ENCODE data around the gene BECN2.
"Not testable (repeated sequence)": the region's sequence is repeated elsewhere in the genome, so short reads cannot be mapped to it uniquely, and the experiment has no call there.

Gene BECN2

DNA sequence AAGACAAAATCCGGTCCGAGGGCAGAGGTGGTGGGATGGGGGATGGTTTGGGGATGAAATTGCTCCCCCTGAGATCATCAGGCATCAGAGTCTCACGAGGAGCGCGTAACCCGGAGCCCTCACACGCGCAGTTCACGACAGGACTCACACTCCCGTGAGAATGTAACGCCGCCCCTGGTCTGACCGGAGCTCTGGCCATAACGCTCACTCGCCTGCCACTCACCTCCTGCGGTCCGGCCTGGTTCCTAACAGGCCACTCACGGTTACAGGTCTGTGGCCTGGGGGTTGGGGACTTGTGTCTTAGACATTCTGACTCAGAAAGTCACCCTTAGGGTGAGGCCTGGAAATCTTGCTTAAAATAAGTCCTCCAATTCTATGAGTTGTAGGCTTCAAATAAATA lies 21.5 kb downstream of the BECN2 start:
- no peak for DNase-seq (ENCODE audit: low spot score)

DNA sequence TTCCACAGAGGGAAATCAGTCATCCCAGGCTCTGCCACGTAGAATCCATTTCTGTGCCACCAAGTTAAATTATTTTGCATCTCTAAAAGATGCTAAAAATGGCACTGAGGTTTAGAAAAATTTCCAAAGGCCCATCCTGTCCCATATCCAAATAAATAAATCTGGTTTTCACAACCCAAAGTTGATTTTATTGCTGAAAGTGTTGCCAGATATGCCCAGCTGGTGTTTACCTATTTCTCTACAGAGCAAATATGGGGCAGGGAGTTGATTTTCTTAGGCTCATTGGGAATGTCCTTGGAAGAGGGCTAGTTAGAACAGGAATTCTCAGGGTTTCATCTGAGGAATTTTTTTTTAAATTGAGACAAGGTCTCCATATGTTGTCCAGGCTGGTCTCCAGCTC lies 22.4 kb downstream of the BECN2 start:
- no peak for DNase-seq (ENCODE audit: low spot score)

DNA sequence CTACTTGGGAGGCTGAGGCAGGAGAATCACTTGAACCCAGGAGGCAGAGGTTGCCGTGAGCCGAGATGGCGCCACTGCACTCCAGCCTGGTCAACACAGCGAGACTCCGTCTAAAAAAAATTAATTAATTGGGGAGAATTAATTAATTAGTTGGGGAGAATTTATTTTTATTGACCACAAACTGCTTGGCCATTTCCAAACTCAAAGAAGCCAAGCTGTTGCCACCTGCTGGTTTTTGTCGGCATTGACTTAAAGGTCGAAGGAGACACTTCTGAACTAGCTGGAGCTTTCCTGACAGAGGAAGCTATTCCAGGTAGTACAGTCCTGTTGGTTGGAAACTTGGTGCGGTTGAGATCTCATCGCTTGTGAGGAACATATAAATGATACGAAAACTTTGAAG lies 28.2 kb downstream of the BECN2 start:
- peak; percentile 24 for DNase-seq (ENCODE audit: low spot score)

DNA sequence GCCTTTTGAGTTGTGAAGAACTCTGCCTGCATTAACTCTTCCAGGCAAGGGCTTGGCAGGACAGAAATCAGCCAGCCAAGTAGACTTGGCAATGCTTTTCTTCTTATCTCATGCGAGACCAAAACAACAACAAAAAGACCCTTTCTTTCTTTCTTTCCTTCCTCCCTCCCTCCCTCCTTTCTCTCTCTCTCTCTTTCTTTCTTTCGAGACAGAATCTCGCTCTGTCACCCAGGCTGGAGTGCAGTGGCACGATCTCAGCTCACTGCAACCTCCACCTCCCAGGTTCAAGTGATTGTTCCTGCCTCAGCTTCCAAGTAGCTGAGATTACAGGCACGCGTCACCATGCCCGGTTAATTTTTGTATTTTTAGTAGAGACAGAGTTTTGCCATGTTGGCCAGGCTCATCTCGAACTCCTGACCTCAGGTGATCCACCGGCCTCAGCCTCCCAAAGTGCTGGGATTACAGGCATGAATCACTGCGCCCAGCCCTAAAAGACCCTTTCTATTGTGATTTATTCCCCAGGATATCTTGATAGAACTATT lies 30.9 kb downstream of the BECN2 start:
- not testable (repeated sequence) for DNase-seq (ENCODE audit: low spot score)

DNA sequence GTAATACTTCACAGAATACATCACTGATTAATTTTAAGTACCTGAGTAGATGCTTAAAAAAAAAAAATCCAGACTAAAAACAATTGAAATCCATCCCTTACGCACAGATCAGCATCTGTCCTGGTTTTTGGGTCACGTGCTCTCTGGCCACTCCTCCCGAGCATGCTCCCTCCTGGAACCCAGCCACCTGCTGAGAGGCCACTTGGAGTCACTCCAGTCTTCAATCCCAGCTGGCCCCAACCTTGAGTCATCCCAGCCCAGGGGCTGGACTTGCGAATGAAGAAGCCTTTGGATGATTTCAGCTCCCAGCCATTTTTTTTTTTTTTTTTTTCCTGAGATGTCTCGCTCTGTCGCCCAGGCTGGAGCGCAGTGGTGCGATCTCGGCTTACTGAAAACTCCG lies 32.5 kb downstream of the BECN2 start:
- no peak for DNase-seq (ENCODE audit: low spot score)

DNA sequence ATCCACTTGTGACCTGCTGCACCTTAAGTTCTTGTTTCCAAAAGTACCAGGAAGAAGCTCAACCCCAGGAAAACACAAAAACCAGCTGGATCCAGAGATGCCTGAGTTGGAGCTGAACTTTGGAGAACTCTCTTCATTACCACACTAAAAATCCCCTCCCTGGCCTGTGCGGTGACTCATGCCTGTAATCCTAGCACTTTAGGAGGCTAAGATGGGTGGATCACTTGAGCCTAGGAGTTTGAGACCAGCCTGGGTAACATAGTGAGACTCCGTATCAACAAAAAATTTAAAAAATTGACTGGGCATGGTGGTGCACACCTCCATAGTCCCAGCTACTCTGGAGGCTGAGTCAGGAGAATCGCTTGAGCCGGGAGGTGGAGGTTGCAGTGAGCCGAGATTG lies 35.2 kb downstream of the BECN2 start:
- DNase-seq (ENCODE audit: low spot score) = no peak

DNA sequence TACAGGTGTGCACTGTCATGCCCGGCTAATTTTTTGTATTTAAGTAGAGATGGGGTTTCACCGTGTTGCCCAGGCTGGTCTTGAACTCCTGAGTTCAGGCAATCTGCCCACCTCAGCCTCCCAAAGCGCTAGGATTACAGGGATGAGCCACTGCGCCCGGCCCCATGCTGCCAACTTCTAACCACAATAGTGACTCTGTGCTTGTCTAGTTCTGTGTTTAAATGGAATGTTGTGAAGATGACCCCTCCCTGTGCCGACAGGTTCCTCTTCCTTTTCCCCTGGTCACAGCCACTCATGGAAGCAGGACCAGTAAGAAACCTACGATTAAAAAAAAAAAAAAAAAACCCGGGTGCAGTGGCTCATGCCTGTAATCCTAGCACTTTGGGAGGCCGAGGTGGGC lies 36.6 kb downstream of the BECN2 start:
- DNase-seq (ENCODE audit: low spot score) = no peak

DNA sequence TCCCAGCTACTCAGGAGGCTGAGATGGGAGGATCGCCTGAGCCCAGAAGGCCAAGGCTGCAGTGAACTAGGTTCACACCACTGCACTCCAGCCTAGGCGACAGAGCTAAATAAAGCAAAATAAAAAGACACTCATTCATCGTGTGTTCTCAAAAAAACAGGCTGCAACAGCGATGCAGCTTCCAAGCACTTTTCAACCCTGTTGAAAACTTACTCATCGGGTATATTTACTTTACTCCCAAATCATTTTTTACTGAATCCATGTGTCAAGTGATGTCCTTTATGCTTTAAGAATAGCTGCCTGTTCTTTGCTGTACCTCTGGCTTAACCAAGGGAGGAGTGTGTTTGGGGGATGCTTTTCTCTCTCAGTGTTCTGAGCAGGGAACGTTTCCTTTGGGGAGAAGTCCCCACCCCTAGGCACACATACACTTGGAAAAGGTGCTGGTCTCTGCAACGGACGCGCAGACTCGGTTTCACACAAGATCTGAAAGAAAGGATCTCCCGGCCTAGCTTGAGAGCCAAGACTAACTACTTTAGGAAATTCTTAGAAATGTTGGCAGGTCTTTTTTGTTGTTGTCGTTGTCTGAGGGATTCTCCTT lies 39.9 kb downstream of the BECN2 start:
- DNase-seq (ENCODE audit: low spot score) = no peak

DNA sequence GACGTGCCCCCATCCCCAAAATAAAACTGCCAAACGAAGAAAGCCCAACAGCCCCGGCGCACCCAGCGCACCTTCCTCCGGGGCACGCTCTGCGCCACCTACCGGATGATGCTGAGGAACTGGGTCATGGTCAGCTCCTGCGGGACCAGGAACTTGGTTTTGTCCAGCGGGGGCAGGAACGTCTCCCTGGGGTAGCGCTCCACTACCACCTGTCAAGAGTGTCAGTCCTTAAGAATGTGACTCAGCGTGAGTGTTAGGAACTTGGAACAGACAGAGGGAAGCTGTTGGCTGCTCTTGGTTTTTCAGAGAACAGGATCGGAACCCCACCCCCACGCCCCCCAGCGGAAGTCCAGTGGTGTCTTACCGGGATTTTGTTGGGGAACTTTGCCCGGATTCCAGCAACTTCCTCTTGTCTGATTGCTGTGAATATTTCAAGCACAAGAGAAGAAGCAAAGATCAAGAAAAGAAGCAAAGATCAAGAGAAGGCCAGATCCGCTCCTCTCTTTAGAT lies 40.9 kb downstream of the BECN2 start:
- peak; percentile 41 for DNase-seq (ENCODE audit: low spot score)

DNA sequence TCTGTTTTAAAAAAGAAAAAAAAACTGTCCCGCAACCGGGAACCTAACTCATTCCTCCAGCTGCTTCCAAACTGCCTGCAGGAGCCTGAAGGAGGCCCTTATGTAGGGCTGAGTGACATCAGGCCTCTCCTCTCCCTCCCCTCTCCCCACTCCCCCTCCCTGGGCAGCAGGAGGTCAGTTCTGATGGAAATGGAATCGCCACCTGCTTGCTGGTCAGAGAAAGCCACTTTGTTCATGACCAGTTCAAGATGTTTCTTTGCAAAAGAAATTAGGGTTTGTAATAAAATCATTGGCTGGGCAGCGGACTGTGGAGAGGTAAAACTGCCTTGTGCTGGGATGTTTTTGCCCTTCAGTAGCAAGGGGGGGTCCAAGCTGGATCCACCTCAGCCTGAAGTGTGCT lies 41.5 kb downstream of the BECN2 start, which contains the start of gene MAP1LC3C:
MAP1LC3C (minus strand) TSS at position 73 of the 400 bp plus-strand sequence. CDS start 90 bp downstream, outside the sequence.
- DNase-seq (ENCODE audit: low spot score) = no peak

DNA sequence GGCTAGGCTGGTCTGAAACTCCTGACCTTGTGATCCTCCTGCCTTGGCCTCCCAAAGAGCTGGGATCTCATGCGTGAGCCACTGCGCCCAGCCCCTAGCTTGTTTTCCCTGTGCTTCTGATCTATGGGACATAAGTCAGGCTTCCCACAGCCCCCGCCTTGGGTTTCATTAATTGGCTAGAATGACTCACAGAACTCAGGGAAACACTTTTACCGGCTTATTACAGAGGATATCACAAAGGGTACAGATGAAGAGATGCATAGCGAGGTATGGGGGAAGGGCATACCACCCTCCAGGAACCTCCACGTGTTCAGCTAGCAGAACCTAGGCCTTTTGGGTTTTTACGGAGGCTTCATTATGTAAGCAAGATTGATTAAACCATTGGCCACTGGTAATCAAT lies 42.9 kb downstream of the BECN2 start:
- DNase-seq (ENCODE audit: low spot score) = no peak

DNA sequence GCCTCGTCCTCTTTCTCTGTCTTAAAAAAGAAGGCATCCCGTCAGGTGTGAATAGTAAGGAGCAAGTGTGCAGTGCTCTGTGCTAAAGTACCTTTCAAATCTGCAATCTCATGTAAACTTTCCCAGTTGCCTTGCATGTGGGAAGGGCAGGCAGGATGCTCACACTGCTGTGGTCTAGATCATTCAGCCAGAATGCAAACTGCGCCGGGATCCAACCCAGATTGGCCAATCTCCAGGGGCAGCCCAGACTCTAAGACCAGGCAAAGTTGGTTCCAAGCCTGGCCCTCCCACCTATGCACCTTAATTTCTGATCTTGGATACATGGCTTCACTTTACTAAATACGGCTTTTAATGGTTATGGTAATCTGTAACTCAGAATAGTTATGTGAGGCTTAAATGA lies 44.5 kb downstream of the BECN2 start:
- no peak for DNase-seq (ENCODE audit: low spot score)

DNA sequence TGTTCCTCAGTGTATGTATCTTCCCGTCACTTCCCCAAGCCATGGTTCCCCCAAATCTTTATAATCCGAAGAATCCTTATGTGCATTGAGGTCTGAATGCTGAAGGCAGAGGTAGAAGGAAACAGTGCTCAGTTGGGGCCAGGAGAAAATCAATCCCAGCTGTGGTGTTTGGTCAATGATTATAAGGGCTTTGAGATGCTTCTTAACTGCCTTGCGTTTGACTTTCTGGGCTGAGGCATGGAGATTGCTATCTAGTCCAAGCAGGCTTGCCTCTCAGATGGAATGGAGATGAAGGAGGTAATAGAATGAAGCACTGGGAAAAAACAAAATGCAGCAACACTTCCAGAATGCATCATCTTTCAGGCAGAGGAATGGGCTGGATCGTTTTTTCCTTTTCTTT lies 44.9 kb downstream of the BECN2 start:
- DNase-seq (ENCODE audit: low spot score) = no peak

DNA sequence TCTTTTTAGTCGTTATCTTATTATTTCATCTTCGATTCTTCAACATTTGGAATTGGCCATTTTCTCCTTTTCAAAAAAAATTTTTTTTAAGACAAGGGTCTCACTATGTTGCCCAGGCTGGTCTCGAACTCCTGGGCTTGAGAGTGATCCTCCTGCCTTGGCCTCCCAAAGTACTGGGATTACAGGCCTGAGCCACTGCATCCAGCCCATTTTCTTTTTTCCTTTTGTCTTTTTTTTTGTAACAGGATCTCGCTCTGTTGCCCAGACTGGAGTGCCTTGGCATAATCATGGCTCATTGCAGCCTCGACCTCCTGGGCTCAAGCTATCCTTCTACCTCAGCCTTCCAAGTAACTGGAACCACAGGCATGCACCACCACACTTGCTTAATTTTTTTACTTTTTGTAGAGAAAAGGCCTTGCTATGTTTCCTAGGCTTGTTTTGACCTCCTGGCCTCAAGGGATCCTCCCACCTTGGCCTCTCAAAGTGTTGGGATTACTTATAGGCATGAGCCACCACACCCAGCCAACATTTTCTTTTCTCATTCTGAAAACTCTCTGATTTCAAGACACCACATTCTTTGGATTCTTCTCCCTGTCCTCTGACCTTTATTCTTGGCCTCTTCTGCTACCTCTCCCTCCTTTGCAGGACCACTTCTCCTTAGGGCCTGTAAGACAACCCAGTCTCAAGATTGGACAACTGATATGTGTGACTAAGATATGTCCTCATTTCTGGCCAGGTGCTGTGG lies 47.4 kb downstream of the BECN2 start:
- DNase-seq (ENCODE audit: low spot score) = no peak

DNA sequence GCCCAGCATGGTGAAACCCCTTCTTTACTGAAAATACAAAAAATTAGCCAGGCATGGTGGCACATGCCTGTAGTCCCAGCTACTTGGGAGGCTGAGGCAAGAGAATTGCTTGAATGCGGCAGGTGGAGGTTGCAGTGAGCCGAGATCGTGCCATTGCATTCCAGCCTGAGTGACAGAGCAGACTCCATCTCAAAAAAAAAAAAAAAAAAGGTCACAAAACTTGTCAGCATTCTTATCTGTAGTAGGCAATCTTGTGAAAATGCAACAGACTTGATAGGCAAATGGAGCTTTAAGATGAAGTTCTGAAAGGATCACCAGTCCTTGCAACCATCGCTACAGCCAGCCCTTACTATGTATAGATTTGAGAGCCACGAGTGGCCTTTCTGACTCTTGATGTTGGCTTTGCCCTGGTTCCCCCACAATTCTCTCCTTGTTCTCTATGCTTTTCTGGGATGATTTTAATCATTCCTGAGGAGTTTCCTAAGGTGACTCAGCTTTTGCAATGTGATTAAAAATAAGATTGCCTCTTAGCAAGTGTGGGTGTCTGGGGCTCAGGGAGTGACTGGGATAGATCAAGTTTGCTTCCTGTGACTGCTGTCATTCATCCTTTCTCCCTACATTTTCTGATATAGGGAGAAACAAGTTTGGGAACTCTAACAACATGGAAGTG lies 48.4 kb downstream of the BECN2 start:
- DNase-seq (ENCODE audit: low spot score) = no peak

DNA sequence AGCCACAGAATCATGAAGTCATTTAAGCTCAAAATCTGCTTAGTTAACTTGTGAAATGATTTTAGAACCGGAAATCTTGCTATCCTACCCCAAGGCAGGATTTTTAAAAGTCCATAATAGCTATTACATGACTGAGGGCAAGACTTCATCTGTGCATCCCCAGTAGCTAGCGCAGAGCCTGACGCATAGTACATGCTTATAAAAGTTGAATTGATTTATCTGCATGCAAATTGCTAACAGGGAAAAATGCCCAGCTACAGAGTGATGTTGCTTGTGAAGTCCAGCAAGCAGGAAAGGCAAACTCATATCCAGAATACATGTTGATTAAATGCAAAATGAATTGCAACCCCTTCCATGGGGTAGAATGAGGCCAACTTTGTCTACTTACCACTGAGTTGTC lies 49.4 kb downstream of the BECN2 start:
- no peak for DNase-seq (ENCODE audit: low spot score)
